Activated T-cell treated with anti-CD3 and anti-CD28 coated beads for 24 hours (primary cell): ENCODE measurements around the gene TDG.
"Not testable (repeated sequence)": the region's sequence is repeated elsewhere in the genome, so short reads cannot be mapped to it uniquely, and the experiment has no call there.

Experiments
- DNase-seq: peaks from one replicate; pipeline ENCODE4 v3.0.0-alpha.2; 2020; ENCODE audit warnings: low read depth

TDG gene

GRCh38 chr12:104022786-104023185 lies 57.1 kb downstream of the TDG start:
- DNase-seq = no peak

- no peak for DNase-seq
Measured at GRCh38 chr12:104023710-104024109, 58.0 kb downstream of the TDG start.

GRCh38 chr12:104024348-104024747 lies 58.7 kb downstream of the TDG start:
- DNase-seq = no peak

GRCh38 chr12:104025771-104026170 lies 60.1 kb downstream of the TDG start:
- DNase-seq = no peak

GRCh38 chr12:104026841-104027599 lies 61.3 kb downstream of the TDG start:
- no peak for DNase-seq

- DNase-seq = not testable (repeated sequence)
Measured at GRCh38 chr12:104030596-104030995, 64.9 kb downstream of the TDG start.

GRCh38 chr12:104036143-104036542 lies 70.5 kb downstream of the TDG start:
- DNase-seq = not testable (repeated sequence)
